Measurements from ENCODE around the gene PEBP1.

DNA sequence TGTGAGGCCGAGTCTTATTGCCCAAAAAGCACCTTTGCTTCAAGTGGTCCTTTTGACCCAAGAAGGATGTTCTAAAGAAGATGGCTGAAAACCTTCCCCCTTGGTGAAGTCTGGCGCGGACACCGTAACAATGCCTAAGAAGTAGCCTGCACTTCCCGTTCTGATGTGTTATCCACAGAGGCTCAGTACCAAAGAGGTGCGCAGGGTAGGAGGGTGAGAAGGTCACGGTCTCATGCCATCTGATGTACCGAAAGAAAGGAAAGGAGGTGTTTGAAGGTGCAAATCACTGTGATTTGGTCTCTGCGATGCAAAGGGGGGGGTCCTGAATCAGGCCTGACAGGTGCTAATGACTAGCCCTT is 9.9 kb downstream of the PEBP1 start:
- TF ChIP-seq, protein P1, sequence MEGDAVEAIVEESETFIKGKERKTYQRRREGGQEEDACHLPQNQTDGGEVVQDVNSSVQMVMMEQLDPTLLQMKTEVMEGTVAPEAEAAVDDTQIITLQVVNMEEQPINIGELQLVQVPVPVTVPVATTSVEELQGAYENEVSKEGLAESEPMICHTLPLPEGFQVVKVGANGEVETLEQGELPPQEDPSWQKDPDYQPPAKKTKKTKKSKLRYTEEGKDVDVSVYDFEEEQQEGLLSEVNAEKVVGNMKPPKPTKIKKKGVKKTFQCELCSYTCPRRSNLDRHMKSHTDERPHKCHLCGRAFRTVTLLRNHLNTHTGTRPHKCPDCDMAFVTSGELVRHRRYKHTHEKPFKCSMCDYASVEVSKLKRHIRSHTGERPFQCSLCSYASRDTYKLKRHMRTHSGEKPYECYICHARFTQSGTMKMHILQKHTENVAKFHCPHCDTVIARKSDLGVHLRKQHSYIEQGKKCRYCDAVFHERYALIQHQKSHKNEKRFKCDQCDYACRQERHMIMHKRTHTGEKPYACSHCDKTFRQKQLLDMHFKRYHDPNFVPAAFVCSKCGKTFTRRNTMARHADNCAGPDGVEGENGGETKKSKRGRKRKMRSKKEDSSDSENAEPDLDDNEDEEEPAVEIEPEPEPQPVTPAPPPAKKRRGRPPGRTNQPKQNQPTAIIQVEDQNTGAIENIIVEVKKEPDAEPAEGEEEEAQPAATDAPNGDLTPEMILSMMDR (IDR thresholded peaks at IDR 0.05; ENCODE audit: low read length) = no peak
- no peak for TF ChIP-seq EZH2 (optimal IDR thresholded peaks at IDR 0.05; ENCODE audit: low read depth, low read length)
- no peak for TF ChIP-seq EZH2phosphoT487 (IDR thresholded peaks at IDR 0.05; ENCODE audit: low read length)
